Endodermal cell (in vitro differentiated cells): ENCODE data around the gene SAMD14. TPM values are rescaled to one million over a fixed set of nuclear protein-coding genes. Genes with fewer than 3 reads are reported as not detected.

Experiments used
- DNase-seq: peaks from one replicate; pipeline ENCODE4 v3.0.0-alpha.2; 2017
- H3K27ac ChIP-seq: 2 replicates; pipeline ENCODE4 v1.5.1; 2013; ENCODE audit warnings: mild to moderate bottlenecking, low read depth, low read length, moderate library complexity
- H3K27me3 ChIP-seq: 2 replicates; pipeline ENCODE4 v1.6.1; 2013; ENCODE audit warnings: mild to moderate bottlenecking, low read length, moderate library complexity; ENCODE audit not compliant: insufficient read depth, control insufficient read depth, poor library complexity, severe bottlenecking
- H3K36me3 ChIP-seq: 2 replicates; pipeline ENCODE4 v1.7.0; 2013; ENCODE audit warnings: mild to moderate bottlenecking, low read length, moderate library complexity; ENCODE audit not compliant: control insufficient read depth, insufficient read depth
- H3K4me1 ChIP-seq: one replicate; pipeline ENCODE4 v1.7.0; 2013; ENCODE audit warnings: low read length; ENCODE audit not compliant: control insufficient read depth, insufficient read depth
- H3K4me3 ChIP-seq: 2 replicates; pipeline ENCODE4 v1.5.1; 2013; ENCODE audit warnings: mild to moderate bottlenecking, low read length, moderate library complexity
- H3K9ac ChIP-seq: 2 replicates; pipeline ENCODE4 v1.6.1; 2013; ENCODE audit warnings: mild to moderate bottlenecking, low read length, moderate library complexity; ENCODE audit not compliant: poor library complexity, severe bottlenecking; ENCODE audit errors: extremely low read depth
- H3K9me3 ChIP-seq: 2 replicates; pipeline ENCODE4 v1.6.1; 2013; ENCODE audit warnings: mild to moderate bottlenecking, low read length, moderate library complexity; ENCODE audit not compliant: control insufficient read depth
- H3K27ac Mint-ChIP-seq: 2 replicates; pipeline ENCODE4 v1.8.0; 2020; ENCODE audit warnings: mixed read lengths
- H3K27me3 Mint-ChIP-seq: 2 replicates; pipeline ENCODE4 v1.8.0; 2021; ENCODE audit warnings: mild to moderate bottlenecking, mixed read lengths; ENCODE audit not compliant: insufficient read depth
- H3K36me3 Mint-ChIP-seq: 2 replicates; pipeline ENCODE4 v1.8.0; 2020; ENCODE audit warnings: low read depth, mixed read lengths
- H3K4me1 Mint-ChIP-seq: 2 replicates; pipeline ENCODE4 v1.8.0; 2020; ENCODE audit warnings: mixed read lengths
- H3K4me3 Mint-ChIP-seq: 2 replicates; pipeline ENCODE4 v1.8.0; 2020; ENCODE audit warnings: mild to moderate bottlenecking, moderate library complexity, mixed read lengths
- H3K9me3 Mint-ChIP-seq: 2 replicates; pipeline ENCODE4 v1.8.0; 2020; ENCODE audit warnings: mild to moderate bottlenecking, mixed read lengths
- CTCF ChIP-seq: fragments of 200-600 bp; sonication (generic); conservative IDR thresholded peaks from 2 replicates; pipeline ENCODE4 v1.5.0; 2021; ENCODE audit warnings: antibody characterized with exemption, mild to moderate bottlenecking
- WGBS, 2 experiments: methylation state at CpG; one replicate each; pipeline versions ENCODE4 v1.1.5 to v1.1.7; 2013; ENCODE audit warnings: missing lambda C conversion rate in 2 of 2, mixed read lengths in 1 of 2; ENCODE audit not compliant: insufficient coverage in 1 of 2, insufficient read length in 1 of 2; 5-methylcytosine and 5-hydroxymethylcytosine counted together
- total RNA-seq, 2 donors: library from RNA; stranded (reverse); fragmentation: NEBNext Ultra II Directional in 1 of 2; extraction: Animal tissue kit (Norgen Biotek cat#: 25700) in 1 of 2; gene quantifications; 2 replicates in 1 of 2; 3 replicates in 1 of 2; pipeline ENCODE4 v1.2.1, GENCODE V29; 2021

SAMD14 gene
- total RNA-seq, 2 donors from 2014 or later: 9.5 to 23.2 TPM

- H3K4me1 ChIP-seq: no peaks in the 10 kb centered on the region
- H3K9ac ChIP-seq: no peak overlapping the region
- H3K4me3 ChIP-seq: no peak overlapping the region
- H3K36me3 ChIP-seq: no peaks in the 10 kb centered on the region
- 72 to 100% methylated on average over 1 to 3 of the region's 7 CpGs for WGBS, 2 experiments
- DNase-seq: no peak
- no peaks in the 10 kb centered on the region for H3K9me3 ChIP-seq
- Mint-ChIP-seq H3K36me3 (no peaks in the 10 kb centered on the region), H3K27me3 (peaks cover 12% of the 10 kb centered on the region), H3K4me1 (peaks cover 2% of the 10 kb centered on the region), H3K4me3 (no peak overlapping the region), H3K9me3 (no peaks in the 10 kb centered on the region), H3K27ac (no peak overlapping the region)
- no peaks in the 10 kb centered on the region for H3K27me3 ChIP-seq
- TF ChIP-seq CTCF: no peak
- no peak overlapping the region for H3K27ac ChIP-seq
Measured at GRCh38 chr17:50166518-50167181, 36.7 kb upstream of the SAMD14 start.

- Mint-ChIP-seq H3K27me3 (peaks cover 14% of the 10 kb centered on the region), H3K27ac (no peak within 1 kb of the TSS)
Measured at GRCh38 chr17:50165867-50166517, 36.0 kb upstream of the SAMD14 start, which contains the start of gene SGCA. TSS of gene SGCA (plus strand) at chr17:50166005. CDS start at chr17:50166041, 36 bp downstream.

GRCh38 chr17:50165466-50165865 lies 35.5 kb upstream of the SAMD14 start:
- Histone ChIP-seq H3K4me1 (no peaks in the 10 kb centered on the region), H3K36me3 (no peaks in the 10 kb centered on the region), H3K27ac (no peak overlapping the region), H3K9ac (no peak overlapping the region), H3K27me3 (no peaks in the 10 kb centered on the region), H3K9me3 (no peaks in the 10 kb centered on the region), H3K4me3 (no peak overlapping the region)
- Mint-ChIP-seq H3K27ac (no peak overlapping the region), H3K9me3 (no peaks in the 10 kb centered on the region), H3K36me3 (no peaks in the 10 kb centered on the region), H3K27me3 (peaks cover 17% of the 10 kb centered on the region), H3K4me1 (peaks cover 9% of the 10 kb centered on the region), H3K4me3 (no peak overlapping the region)
- DNase-seq: no peak
- WGBS, 2 experiments: 87 to 90% methylated on average over 3 of the region's 3 CpGs
- TF ChIP-seq CTCF: no peak

More at GRCh38 chr17:50165867-50166517, 36.0 kb upstream of the SAMD14 start, which contains the start of gene SGCA:
- H3K9ac ChIP-seq: no peak within 1 kb of the TSS
- H3K9me3 ChIP-seq: no peaks in the 10 kb centered on the region
- H3K4me1 ChIP-seq: no peaks in the 10 kb centered on the region
- TF ChIP-seq CTCF: no peak
- H3K4me3 Mint-ChIP-seq: no peak within 1 kb of the TSS
- H3K36me3 Mint-ChIP-seq: no peaks in the 10 kb centered on the region
- no peaks in the 10 kb centered on the region for H3K36me3 ChIP-seq
- peaks cover 5% of the 10 kb centered on the region for H3K4me1 Mint-ChIP-seq
- H3K27ac ChIP-seq: no peak within 1 kb of the TSS
- H3K4me3 ChIP-seq: no peak within 1 kb of the TSS
- no peaks in the 10 kb centered on the region for H3K27me3 ChIP-seq
- no peak for DNase-seq
- WGBS, 2 experiments: 71 to 98% methylated on average over 7 to 15 of the region's 15 CpGs
- H3K9me3 Mint-ChIP-seq: no peaks in the 10 kb centered on the region
